ENCODE data around the gene RNF181. TPM values are rescaled to one million over a fixed set of nuclear protein-coding genes. Genes with fewer than 3 reads are reported as not detected.

The RNF181 gene
- total RNA-seq, 1 donor from 2014 or later, result 155 TPM

GRCh38 chr2:85578243-85579180 lies 17.0 kb upstream of the RNF181 start:
- H2AFZ ChIP-seq (ENCODE audit: low read depth, low read length), result peak overlapping the region; percentile 18
- peak overlapping the region; percentile 71 for H3K27ac Mint-ChIP-seq (ENCODE audit: unreplicated experiment)
- FAIRE-seq (no peak), DNase-seq (ENCODE audit: low read depth) (no peak)
- H3K79me2 ChIP-seq (ENCODE audit: insufficient read depth, low read length), result no peaks in the 10 kb centered on the region
- peaks cover 4% of the 10 kb centered on the region for H3K36me3 Mint-ChIP-seq (ENCODE audit: low read depth, unreplicated experiment)
- H4K20me1 ChIP-seq (ENCODE audit: insufficient read depth, low read length), result no peaks in the 10 kb centered on the region
- H3K9me3 Mint-ChIP-seq (ENCODE audit: unreplicated experiment), result no peaks in the 10 kb centered on the region
- H3K4me3 Mint-ChIP-seq (ENCODE audit: unreplicated experiment), result peak overlapping the region; percentile 79
- no peak overlapping the region for H3K27ac ChIP-seq (ENCODE audit: low read depth, low read length)
- no peaks in the 10 kb centered on the region for H3K9me3 ChIP-seq (ENCODE audit: insufficient read depth, low read depth, low read length)
- H3K4me2 ChIP-seq (ENCODE audit: low read length), result no peak overlapping the region
- H3K4me1 Mint-ChIP-seq (ENCODE audit: low read depth, unreplicated experiment), result peaks cover 27% of the 10 kb centered on the region
- H3K4me1 ChIP-seq (ENCODE audit: insufficient read depth, low read length), result peaks cover 3% of the 10 kb centered on the region
- H3K4me3 ChIP-seq (ENCODE audit: insufficient read depth, low read depth, low read length), result no peak overlapping the region
- H3K9ac ChIP-seq (ENCODE audit: low read length), result no peak overlapping the region
- H3K27me3 Mint-ChIP-seq (ENCODE audit: low read depth, unreplicated experiment), result peaks cover 8% of the 10 kb centered on the region
- TF ChIP-seq CTCF (IDR thresholded peaks at IDR 0.05; ENCODE audit: insufficient read depth, low read depth, low read length), result no peak
- no peak for TF ChIP-seq EZH2 (IDR thresholded peaks at IDR 0.05; ENCODE audit: insufficient read depth, low read length)
- H3K27me3 ChIP-seq (ENCODE audit: insufficient read depth, low read length), result no peaks in the 10 kb centered on the region
- H3K36me3 ChIP-seq (ENCODE audit: insufficient read depth, low read length), result no peaks in the 10 kb centered on the region

- FAIRE-seq (no peak), DNase-seq (ENCODE audit: low read depth) (no peak)
- Mint-ChIP-seq H3K9me3 (ENCODE audit: unreplicated experiment) (no peaks in the 10 kb centered on the region), H3K4me1 (ENCODE audit: low read depth, unreplicated experiment) (peaks cover 29% of the 10 kb centered on the region), H3K27ac (ENCODE audit: unreplicated experiment) (peak overlapping the region; percentile 55), H3K4me3 (ENCODE audit: unreplicated experiment) (peak overlapping the region; percentile 60), H3K27me3 (ENCODE audit: low read depth, unreplicated experiment) (peaks cover 7% of the 10 kb centered on the region), H3K36me3 (ENCODE audit: low read depth, unreplicated experiment) (peaks cover 6% of the 10 kb centered on the region)
- Histone ChIP-seq H4K20me1 (ENCODE audit: insufficient read depth, low read length) (no peaks in the 10 kb centered on the region), H3K4me1 (ENCODE audit: insufficient read depth, low read length) (peaks cover 6% of the 10 kb centered on the region), H3K9ac (ENCODE audit: low read length) (no peak overlapping the region), H3K27me3 (ENCODE audit: insufficient read depth, low read length) (no peaks in the 10 kb centered on the region), H3K36me3 (ENCODE audit: insufficient read depth, low read length) (no peaks in the 10 kb centered on the region), H3K9me3 (ENCODE audit: insufficient read depth, low read depth, low read length) (no peaks in the 10 kb centered on the region), H3K79me2 (ENCODE audit: insufficient read depth, low read length) (no peaks in the 10 kb centered on the region), H3K4me2 (ENCODE audit: low read length) (no peak overlapping the region), H3K27ac (ENCODE audit: low read depth, low read length) (no peak overlapping the region), H2AFZ (ENCODE audit: low read depth, low read length) (peak overlapping the region; percentile 27), H3K4me3 (ENCODE audit: insufficient read depth, low read depth, low read length) (no peak overlapping the region)
- TF ChIP-seq CTCF (IDR thresholded peaks at IDR 0.05; ENCODE audit: insufficient read depth, low read depth, low read length), result no peak
- no peak for TF ChIP-seq EZH2 (IDR thresholded peaks at IDR 0.05; ENCODE audit: insufficient read depth, low read length)
Measured at GRCh38 chr2:85579266-85579935, 16.1 kb upstream of the RNF181 start.
